GM21723 (cell line): ENCODE data around the gene ETV3.

Experiments
- ATAC-seq: cut with Tn5 transposase; IDR thresholded peaks from one replicate; pipeline ENCODE4 v1.9.1; 2021; ENCODE audit warnings: mild to moderate bottlenecking, moderate library complexity; ENCODE audit not compliant: unreplicated experiment

The ETV3 gene

GRCh38 chr1:157095091-157095490 is 43.1 kb downstream of the ETV3 start:
- ATAC-seq = no peak

DNA sequence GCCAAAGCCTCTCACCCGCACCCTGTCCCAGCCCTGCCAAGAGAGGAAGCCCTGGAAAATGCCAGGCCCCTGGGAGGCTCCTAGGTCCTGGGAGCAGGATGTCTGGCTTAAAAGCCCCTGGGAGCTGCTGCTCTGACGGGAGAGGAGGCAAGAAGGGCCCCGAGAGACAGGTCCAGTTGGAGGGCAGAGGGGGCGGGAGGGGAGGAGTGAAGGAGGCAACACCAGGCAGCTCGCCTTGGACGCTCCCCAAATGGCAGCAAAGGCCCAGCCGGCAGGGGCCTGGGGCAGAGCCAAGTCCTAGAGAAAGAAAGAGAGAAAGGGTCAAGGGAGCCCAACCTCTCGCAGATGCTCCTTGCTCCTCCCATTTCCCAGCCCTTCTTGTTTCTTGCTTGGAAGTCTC is 45.4 kb downstream of the ETV3 start:
- no peak for ATAC-seq

DNA sequence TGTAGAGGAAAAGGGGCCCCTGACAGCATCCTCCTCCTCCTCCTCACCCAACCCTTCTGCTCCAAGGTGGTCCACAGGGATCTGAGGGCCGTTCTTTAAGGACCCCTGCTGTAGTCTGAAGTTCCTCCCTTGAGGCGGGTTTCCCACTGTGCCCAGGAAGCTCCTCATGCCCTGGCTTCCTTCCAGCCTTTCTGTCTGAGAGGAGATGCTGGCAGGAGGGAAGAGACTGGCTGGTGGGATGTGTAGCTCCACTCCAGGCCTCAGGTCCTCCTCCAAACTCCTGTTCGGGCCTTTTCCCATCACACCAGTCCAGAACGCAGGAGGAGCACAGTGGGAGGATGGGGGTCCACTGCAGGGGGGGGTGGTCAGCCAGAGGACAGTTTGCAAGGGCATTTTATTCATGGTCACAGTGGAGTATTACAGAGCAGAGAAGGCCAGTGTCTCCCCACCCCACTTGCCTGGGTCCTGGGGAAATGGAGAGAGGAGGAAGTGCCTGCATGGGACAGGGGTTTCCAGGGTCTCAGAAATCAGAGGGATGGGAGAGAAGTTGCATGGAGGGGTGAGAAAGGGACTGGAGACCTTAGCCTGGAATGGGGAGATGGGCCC is 46.4 kb downstream of the ETV3 start:
- ATAC-seq = no peak

GRCh38 chr1:157091186-157091585 is 47.0 kb downstream of the ETV3 start:
- no peak for ATAC-seq

DNA sequence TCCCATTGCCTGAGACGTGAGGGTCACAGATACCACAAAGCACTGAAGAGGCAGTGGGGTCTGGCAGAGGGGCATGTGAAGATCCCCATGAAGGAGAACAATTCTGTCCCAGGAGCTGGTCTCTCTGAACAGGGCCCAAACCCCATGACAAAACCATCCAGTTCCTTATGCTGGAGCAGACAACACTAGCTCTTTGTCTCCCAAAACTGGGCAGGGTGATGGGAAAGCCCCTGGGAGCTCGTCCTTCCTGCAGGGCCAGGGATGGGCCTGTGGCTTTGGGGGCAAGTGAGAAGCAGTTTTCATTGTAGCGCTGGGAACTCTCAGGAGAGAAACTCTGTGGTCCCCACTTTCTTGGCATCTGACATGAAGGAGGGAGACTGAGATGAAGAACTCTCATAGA is 47.4 kb downstream of the ETV3 start:
- ATAC-seq = no peak

GRCh38 chr1:157090196-157090647 is 48.0 kb downstream of the ETV3 start:
- no peak for ATAC-seq

DNA sequence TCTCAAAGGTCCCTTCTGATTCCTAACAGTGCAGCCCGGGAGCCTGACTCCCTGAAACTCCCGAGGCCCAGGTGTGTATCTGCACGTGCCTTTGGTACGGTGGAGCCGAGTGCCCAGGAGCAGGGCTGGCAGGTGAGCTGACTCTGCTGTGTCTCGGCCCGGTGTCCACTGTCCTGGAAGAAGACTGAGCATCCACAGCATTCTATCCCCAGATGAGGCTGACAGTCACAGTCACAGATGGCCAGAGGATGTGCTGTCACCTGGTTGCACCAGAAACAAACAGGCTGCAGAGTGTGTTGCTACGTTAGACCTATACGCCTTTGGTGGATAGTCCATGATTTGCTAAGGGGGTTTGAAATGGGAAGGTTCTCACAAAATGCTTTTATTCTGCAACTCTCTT is 48.4 kb downstream of the ETV3 start:
- no peak for ATAC-seq

DNA sequence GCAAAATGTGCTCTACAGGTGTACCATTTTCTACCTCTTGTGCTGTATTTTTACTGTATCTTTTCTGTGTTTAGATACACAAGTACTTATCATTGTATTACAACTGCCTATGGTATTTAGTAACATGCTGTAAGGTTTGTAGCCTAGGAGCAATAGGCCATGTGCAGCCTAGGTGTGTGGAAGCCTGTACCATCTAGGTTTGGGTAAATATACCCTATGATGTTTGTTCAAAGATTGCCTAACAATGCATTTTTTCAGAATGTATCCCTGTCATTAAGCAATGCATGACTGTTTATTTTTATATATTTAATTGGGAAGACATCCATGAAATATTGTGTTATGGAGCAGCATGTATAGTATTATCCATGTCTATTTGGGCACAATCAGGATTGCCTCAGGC is 49.6 kb downstream of the ETV3 start:
- ATAC-seq = no peak

GRCh38 chr1:157087030-157087429 is 51.2 kb downstream of the ETV3 start:
- ATAC-seq = no peak

DNA sequence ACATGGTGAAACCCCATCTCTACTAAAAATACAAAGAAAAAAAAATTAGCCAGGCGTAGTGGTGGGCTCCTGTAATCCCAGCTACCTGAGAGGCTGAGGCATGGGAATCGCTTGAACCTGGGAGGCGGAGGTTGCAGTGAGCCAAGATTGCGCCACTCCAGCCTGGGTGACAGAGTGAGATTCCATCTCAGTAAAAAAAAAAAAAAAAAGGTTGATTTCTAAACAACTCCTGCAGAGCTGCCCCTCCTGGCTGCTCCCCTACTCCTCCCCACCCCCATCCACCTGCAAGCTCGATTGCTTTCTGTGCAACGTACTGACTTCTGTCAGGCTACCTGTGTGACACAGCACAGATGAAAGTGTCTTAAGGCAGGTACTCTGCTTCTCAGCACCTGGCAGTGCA is 51.9 kb downstream of the ETV3 start:
- no peak for ATAC-seq

DNA sequence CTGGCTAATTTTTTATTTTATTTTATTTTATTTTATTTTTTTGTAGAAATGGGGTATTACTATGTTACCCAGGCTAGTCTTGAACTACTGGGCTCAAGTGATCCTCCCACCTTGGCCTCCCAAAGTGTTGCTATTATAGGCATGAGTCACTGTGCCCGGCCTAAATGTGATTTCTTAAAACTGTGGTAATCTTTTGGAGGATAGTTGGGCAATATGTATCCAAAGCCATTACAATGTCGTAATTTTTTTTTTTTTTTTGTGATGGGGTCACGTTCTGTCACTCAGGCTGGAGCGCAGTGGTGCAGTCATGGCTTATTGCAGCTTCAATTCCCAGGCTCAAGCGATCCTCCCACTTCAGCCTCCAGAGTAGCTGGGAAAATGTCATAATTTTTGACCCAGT is 52.8 kb downstream of the ETV3 start:
- no peak for ATAC-seq

- ATAC-seq = no peak
These were observed 53.5 kb downstream of the ETV3 start for GRCh38 chr1:157084720-157085119.

DNA sequence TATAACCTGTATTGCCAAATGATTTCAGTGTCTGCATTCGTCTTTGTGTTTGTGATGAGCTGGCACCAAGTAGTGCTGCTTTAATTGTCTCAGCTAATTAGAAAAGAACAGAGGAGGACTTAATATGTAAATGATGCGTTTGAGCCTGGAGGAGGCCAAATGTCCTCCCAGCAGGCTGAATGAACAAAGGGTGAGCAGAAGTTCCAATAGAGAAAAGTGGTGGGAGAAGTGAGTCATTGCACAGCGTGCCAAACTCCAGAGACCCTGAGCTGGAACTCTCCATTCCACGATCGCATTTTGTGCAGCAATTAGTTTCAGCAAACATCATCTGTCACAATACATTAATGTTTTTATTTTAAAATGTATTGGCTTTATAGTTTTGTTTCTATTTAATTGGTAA is 56.5 kb downstream of the ETV3 start:
- ATAC-seq = no peak

DNA sequence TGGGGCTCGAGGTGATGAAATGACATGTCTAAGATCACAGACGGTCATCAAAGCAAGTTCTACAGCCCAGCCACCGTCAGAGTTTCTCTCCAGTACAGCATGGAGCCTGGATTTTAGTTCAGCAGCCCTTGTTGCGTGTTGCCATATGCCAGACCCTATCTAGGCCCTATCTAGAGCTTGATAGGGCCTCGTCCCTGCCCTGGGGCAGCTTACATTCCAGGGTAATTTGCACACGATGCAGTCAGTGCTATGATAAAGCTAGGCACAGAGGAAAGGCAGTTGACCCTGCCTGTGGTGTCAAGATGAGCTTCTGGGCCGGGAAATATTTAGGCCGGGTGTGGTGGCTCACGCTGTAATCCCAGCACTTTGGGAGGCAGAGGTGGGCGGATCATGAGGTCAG is 57.5 kb downstream of the ETV3 start:
- ATAC-seq = no peak

DNA sequence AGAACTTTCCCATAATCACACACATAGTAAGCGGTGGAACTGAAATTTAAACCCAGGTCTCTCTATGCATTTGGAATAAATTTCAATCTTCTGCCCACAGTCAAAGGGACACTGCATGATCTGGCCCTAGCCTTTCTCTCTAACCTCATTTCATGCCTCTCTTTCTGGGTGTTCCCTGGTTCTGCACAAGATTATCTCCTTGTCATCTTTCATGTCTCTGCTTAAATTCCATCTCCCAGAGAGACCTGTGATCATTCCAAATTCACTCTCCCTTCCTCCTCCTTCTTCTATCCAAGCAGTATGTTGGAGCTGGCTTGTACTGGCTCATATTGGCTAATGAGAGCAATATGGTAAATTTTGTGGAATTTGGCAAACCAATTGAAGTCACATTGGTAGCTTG is 60.8 kb downstream of the ETV3 start:
- no peak for ATAC-seq

DNA sequence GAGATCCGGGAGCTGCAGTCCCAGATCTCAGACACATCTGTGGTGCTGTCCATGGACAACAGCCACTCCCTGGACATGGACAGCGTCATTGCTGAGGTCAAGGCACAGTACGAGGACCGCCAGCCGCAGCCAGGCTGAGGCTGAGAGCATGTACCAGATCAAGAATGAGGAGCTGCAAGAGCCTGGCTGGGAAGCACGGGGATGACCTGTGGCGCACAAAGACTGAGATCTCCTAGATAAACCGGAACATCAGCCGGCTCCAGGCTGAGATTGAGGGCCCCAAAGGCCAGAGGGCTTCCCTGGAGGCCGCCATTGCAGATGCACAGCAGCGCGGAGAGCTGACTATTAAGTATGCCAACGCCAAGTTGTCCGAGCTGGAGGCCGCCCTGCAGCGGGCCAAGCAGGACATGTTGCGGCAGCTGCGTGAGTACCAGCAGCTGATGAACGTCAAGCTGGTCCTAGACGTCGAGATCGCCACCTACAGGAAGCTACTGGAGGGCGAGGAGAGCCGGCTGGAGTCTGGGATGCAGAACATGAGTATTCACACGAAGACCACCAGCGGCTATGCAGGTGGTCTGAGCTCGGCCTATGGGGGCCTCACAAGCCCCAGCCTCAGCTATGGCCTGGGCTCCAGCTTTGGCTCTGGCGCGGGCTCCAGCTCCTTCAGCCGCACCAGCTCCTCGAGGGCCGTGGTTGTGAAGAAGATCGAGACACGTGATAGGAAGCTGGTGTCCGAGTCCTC is 64.1 kb downstream of the ETV3 start:
- ATAC-seq = no peak
